HG03521 (cell line): Measurements from ENCODE around the gene SFMBT2.

ENCODE experiments used
- ATAC-seq: cut with Tn5 transposase; IDR thresholded peaks from one replicate; pipeline ENCODE4 v1.9.1; 2021; ENCODE audit warnings: mild to moderate bottlenecking, moderate library complexity; ENCODE audit not compliant: unreplicated experiment

SFMBT2 gene

DNA sequence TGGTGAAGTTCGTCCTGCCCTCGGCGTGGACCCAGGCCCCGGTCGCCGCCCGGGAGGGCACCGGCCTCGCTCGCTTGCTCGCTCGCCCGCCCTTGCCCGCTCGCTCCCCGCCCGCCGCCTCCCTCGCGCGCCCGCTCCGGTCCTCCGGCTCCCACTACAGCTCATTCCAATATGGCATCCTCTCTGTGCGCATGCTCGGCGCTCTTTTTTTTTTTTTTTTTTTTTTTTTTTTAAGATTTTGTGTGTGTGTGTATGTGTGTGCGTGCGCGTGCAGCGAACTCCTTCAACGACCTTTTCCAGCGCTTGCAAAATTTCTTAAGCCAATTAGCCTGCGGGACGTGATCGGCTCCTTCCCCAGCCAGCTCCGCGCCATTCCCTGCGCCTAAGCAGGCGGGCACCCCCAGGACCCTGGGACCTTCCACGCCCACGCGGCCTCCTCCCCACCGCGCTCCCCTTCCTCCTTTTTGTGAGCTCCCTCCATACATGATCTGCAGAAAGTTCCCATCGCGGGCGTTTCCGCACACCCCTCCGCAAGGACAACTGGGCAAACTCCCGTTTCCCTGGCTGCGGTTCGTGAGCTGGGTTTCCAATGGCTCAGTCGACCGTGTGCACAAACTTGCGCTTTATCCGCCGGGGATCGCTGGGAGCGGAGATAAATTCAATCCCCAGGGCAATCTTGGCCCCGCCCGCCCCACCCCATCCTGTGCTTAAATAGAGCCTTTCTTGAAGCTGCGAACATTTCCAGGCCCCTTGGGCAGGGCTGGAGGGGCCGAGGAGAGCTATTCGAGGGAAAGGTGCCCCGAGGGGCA is at the start of gene SFMBT2:
SFMBT2 (minus strand) TSS at position 173 of the 809 bp plus-strand sequence. CDS start 29,136 bp downstream, outside the sequence.
- ATAC-seq = peak; percentile 37

DNA sequence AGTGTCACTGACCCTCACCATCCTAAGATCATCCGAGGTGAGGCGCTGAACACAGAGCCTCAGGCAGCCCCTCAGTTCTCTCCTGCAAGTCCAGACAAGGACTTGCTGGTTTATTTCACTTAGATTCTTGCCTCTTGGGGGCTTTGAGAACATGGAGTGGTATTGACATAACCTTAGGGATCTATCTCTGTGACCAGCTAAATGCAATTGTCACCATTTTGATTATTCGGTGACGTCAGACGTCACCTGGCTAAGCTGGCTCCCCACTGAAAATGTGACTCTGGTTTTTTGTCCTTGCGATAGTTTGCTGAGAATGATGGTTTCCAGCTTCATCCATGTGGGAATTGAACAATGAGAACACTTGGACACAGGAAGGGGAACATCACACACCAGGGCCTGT is 49.2 kb upstream of the SFMBT2 start:
- ATAC-seq = no peak

DNA sequence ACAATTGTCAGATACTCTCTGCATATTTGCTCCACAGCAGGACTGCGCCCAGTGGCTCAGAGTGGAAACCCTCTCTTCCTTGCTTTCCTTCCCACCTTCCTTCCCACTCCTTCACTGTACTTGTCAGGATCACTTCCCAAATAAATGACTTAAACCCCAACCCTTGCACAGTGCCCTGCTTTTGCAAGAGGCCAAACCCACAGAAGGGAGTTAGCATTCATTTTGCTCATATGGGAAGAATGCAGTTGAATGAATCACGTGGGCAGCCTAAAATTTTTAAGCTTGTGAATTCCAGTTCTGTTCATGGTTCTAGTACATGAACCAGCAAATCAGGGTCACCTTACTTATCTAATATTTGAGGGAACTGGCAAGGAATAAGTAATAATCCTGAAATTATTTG is 47.7 kb upstream of the SFMBT2 start:
- ATAC-seq = no peak

DNA sequence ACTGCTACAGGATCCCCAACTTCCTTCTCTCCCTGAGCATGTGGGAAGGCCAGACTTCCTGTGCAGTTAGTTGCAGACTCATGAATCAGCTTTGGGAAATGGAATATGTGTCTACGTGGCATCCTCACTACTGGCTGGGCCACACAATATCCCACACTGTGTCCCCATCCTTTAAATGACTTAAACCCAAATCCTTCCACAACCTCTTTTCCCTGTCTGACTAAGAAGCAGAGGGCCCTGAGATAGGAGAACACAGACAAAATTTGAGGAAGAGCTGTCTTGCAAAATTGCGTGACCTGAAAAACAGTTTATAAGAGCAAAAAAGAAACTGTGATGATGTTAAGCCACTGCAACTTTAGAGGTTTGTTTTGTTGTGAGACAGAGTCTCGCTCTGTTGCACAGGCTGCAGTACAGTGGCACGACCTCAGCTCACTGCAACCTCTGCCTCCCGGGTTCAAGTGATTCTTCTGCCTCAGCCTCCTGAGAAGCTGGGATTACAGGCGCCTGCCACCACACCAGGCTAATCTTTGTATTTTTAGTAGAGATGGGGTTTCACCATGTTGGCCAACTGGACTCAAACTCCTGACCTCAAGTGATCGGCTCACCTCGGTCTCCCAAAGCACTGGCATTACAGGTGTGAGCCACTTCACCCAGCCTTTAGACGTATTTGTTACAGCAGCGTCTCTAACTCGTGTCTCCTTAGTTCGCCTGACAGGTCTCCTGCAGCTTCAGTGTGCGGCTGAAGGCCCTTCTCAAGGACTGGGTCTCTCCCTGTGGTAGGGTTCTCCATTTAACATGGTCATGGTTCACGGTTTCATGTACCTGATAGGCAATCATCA is 46.9 kb upstream of the SFMBT2 start:
- ATAC-seq = no peak

DNA sequence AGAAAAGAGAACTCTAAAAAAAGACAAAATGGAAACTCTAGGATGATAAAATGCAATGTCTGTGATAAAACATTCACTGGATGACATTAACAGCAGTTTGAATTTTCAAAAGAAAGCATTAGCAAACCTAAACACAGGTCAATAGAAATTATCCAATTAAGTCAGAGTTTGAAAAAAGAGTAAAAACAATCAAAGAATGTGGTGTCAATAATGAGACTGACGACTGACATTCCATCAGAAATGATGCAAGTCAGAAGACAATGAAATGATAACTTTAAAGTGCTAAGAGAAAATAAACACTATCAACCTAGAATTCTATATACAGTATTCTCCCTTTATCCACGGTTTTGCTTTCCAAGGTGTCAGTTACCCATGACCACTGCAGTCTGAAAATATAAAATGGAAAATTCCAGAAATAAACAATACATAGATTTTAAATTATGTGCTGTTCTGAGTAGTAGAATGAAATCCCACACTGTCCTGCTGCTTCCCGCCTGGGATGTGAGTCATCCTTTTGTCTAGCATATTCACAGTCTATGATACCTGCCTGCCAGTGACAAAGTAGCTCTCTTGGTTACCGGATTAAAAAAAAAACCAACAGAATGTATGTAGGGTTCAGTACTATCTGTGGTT is 38.3 kb upstream of the SFMBT2 start:
- ATAC-seq = no peak

DNA sequence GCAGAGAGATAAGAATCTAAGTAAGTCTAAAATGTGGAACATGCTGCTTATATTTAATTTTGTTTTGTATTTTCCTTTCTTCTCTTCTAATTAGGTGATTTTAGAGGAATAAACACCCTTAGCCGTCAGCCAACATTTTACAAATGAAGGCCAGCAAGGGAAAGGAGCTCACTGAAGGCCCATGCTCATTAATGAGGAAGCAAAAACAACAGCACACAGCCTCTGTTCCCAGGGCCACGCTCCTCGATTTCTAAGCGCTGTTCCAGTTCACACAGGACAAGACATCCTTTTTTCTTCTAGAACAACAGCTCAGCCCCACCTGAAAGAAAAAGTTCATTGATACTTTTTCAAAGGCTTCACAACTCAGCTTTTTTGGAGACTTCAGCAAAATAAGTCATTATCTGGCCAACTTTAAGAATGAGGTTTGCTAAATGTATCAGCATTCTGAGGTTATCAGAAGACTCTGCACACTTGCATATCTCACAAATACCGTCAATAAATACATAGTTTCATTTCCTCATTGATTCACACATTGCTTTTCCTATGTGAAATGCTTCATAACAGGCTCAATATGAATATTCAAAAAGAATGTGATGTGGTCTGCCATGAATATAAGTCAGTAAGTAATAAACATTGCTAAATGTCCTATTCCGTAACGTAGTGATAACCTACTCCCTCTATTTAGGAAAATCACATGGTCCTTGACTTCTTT is 34.8 kb upstream of the SFMBT2 start:
- ATAC-seq = no peak

DNA sequence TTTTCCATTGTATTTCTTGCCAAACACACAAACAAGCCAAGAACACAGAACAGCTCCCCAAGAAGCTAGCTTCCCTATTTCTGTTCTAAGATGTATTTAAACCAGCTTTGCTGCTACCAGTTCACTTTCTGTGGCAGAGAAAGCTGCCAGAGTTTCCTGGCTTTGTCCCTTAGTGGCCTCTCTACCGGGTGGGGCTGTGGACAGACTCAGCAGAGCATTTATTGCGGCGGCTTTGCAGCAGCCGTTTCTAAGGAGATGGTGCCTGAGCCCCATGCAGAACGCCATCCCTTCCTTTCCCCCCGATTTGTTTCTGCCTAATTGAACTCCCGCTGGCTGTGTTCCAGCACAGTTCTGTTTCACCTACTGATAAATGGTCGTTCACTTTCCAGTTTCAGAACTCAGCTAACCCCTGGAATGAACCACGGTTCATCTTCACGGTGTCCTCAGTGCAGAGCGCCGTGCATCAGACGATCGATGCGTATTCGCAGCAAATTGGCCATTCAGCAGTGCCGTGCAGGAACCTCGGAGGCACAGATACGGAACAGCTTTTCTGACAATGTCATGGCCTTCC is 33.8 kb upstream of the SFMBT2 start:
- no peak for ATAC-seq

DNA sequence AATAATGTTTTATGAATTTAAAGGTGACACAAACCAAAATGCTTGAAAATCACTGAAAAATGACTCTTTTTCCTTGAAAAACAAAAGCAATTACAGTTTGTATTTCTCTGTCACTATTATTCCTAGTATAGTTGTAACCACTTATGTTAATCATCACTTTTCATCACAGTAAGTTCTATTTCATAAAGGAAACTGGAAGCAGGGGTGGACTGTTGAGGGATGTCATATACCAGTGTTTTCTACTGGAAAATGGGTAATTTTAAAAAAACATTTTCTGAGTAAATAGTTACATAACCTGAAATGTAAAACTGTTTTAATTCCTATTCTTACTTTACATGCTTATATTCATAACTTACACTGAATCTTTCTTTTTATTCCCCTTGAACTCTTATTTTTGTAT is 32.2 kb upstream of the SFMBT2 start:
- ATAC-seq = no peak

DNA sequence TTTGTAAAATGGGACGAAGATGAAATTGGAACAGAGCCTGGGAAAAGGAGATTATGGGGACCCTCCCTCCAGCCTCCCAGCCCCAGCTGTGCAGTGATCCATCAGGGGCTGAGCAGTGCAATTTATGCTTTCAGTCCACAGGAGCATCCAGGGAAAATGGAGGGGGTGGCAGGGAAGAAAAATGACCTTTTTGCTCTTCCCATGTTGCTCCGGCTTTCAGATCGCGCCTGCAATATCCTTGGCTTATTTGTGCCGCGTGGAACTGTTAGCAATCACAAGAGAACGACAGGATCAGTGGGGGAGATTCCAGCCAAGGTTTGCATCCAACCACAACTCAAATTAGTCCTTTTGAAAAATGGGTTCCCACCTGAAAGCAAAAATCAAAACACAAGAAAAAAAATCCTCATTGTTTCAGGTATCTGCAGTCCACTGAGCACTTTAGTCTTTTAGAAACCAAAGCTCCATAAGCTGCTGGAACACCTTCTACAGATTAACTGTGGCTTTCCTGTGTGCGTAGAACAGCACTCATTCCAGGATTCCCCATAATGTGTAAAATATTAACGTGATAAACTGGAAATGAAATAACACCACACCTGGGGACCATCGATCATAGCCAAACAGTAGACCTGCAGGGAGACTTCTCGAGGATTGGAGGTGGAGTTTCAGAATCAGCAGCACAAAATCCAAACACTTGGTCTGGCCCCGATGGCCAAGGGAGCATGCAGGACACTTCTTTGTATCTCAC is 30.7 kb upstream of the SFMBT2 start:
- ATAC-seq = no peak

DNA sequence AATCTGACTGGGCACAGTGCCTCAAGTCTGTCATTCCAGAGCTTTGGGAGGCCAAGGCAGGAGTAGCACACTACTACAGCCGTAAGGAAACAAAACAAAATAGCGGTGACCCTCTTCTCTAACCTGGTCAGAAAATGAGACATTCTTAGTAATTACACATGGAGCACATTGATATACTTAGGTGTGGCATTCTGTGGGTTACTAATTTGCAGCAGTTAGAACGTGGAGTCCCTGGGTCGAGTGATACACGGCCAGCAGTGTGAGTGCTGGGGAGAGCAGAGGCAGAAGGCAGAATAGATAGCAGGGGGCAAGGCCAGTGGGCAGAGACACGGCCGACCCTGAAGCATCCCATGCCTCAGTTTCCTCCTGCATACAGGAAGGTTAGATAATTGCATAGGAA is 28.9 kb upstream of the SFMBT2 start:
- no peak for ATAC-seq

DNA sequence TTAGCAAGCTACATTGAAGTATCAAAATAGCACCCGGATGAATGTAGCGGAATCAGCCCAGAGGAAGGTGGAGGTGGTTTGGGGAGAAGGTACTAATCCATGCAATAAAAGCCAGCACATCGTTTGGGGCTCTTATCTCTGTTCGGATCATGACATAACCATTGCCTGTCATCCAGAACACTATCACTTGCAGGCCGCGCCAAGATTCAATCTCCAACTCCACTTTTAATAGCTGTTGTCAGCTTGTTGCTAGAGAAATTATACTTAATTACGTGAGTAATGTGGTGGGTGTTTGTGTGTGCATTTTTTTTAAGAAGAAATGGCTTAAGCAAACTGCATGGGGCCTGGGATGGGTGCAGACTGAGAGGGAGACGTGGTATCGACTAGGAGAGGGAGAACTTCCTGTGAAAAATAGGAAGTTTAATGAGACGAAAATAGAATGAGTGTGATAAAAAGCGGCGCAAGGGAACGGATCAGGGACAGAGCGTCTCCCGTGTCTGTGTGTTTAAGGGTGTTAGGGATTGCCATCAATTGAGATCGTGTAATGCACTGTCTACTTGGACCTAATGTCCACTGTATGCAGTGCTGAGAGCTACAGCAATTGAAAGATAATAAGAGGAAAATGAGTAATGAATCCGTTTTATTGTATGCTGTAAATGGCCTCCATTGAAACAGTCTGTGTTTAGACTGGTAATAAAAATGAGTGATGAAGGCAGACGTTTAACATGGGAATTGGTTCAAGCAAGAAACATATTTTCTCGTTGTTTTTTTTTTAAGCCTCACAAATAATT is 27.6 kb upstream of the SFMBT2 start:
- no peak for ATAC-seq

DNA sequence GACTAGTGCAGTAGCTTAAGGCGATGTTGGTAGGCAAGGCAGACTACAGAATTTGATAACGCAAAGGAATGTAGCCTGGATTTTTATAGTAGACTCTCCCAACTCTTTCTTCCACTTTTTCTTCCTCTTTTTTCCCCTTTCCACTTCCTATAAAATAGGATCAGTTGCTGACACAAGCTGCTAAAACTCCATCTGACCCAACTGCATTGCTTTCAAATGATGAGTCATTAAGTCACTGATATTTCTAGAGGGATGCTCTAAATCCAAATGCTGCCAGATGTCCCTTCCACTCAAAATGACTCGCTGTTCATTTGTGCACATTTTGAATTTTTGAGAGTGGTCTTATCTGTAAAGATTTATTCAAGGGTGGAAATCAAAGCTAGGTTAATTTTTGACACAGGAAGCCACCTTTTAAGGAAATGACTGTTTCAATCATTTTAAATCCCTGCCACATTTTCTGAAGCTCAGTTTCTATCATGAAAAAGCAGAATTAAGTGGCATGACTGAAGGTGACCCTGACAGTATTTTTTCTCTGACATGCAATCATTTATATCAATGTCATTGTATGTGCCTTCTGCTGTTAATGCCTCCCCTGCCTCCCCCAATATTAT is 25.8 kb upstream of the SFMBT2 start:
- ATAC-seq = no peak

DNA sequence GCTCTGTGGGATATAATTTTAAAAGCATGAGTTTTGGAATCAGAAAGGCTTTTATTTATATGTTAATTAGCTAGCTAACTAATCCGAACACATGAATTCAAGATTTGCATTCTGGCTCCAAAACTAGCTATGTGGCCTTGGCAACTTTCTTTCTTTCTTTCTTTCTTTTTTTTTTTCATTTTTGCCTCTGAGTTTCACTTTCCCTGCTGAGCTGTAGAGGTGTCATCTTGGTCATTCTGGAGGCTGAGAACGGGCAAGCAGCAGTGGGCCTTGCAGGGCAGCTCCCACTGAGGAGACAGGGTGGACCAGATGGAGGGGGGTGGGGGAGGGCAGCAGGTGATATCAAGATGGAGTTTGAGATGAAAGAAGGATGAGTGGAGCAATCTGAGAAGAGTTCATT is 24.8 kb upstream of the SFMBT2 start:
- ATAC-seq = peak; percentile 56

DNA sequence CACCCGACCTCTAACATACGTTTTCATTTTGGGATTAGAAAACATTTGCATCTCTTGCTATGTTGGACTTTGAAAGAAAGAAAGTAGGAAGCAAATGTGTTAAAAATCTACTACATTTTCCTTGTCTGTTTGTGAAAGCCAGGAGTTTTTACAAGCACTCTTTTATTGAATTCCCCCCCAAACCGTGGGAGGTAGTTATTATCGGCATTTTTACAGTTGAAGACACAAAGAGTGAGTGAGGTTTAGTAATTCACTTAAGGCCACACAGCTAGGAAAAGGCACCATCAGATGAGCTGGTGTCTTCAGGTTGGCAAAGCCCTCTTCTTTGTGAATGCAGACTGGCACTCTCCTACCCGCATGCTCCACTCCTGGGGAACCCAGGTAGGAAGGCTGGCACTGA is 23.5 kb upstream of the SFMBT2 start:
- no peak for ATAC-seq

DNA sequence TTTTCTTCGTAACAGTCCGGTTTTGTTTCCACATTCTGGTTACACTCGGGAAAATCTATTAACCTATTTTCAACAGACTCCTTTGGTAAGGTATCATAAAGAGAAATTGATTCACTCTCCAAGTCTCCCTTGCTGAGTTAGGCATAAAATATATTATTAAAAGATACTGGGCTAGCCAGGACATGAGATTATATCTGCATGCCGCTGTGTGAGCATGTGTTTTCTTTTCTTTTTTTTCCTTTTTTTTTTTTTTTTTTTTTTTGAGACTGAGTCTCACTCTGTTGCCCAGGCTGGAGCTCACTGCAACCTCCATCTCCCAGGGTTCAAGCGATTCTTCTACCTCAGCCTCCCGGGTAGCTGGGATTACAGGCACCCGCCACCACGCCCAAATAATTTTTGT is 23.0 kb upstream of the SFMBT2 start:
- ATAC-seq = no peak

DNA sequence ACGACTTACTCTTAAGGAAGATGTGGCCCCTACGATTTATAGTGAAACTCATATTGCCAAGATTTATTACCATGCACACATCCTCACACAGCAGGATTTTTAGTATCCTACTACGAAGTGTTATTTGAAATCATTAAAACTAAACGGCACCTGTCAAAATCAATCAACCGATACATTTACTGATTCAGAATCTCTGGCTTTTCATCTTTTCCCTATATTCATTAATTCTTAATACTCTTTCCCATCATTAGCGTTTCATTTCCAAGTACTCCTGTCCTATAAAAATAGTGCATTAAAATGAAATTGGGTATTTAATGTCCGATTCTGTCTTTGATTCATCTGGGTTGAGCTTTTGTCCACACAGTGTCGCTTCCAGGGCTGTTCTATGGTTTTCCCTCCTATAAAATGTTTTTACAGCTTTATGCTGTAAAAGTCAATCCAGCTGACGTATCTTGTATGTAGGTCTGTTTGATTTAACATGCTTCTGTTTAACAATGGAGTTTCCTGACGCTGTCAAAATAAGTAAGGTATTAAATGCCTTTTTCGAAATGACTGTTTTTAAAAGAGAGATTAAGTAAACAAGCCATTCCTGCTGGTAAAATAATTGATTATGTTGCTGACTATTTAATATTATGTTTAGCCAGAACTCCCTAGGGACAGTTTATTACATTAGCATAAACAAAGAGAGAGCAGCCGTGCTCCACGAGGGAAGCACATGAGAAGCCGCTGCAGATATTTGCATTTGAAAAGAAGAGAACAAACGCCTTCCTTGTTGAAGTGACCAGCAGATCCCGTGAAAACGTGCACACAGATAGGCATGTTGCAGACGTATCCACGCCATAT is 22.3 kb upstream of the SFMBT2 start:
- ATAC-seq = no peak

DNA sequence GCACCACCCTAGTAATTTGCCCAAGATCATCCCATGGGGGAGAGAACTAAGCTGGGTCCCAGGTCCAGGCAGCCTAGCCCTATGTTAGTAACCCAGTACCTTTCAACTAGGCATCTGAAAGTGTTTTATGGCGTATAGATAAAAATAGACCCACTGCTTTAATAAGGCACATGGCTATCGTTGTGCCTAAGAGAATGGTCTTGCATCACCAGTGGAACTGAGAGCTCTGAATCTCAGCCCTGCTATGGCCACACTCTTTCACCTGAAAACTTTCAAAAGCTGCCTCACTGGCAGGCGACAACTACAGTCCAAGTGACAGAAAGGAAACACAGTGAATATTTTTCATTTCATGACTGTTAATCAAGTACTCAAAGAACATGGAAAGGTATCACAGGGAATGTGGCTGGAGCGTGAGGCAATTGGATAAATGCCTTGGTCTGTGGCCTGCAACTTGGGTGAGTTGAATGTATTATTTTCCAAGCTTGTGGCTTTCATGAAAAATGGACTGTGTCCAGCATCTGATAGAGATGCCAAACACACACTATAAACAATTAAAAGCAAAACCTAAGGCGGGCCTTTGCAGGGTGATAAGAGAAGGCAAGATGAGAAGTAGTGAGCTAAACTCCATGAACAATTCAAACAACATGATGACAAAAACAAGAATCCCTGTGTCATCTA is 18.0 kb upstream of the SFMBT2 start:
- no peak for ATAC-seq
